ENCODE results near the gene ATP9B.

ATP9B gene

DNA sequence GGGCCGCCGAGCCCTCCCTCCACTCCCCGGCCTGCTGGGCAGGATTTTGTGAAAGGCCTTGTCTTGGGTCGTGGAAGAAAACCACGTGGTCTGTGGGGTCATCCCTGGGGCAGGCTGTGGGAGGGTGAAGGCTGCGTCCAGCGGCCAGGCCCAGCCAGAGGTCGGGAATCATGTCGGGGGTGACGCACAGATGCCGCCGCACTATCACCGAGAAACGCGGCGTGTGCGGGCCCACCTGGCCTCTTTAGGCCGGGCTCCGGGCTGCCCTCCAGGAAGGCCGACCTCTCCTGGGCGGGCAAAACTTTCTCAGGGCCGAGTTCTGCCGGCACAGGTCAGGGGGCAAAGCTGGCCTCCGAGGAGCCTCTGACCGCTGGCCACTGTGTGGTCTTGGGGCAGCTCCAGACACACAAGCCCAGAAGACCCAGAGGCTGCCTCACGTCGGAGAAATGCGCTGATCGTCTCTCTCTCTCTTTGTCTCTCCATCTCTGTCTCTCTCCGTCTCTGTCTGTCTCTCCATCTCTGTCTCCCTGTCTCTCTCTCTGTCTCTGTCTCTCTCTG is 354.9 kb downstream of the ATP9B start:
- TF ChIP-seq, protein P1, sequence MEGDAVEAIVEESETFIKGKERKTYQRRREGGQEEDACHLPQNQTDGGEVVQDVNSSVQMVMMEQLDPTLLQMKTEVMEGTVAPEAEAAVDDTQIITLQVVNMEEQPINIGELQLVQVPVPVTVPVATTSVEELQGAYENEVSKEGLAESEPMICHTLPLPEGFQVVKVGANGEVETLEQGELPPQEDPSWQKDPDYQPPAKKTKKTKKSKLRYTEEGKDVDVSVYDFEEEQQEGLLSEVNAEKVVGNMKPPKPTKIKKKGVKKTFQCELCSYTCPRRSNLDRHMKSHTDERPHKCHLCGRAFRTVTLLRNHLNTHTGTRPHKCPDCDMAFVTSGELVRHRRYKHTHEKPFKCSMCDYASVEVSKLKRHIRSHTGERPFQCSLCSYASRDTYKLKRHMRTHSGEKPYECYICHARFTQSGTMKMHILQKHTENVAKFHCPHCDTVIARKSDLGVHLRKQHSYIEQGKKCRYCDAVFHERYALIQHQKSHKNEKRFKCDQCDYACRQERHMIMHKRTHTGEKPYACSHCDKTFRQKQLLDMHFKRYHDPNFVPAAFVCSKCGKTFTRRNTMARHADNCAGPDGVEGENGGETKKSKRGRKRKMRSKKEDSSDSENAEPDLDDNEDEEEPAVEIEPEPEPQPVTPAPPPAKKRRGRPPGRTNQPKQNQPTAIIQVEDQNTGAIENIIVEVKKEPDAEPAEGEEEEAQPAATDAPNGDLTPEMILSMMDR (IDR thresholded peaks at IDR 0.05; ENCODE audit: extremely low read depth, insufficient read depth, missing control alignments): no peak
- in situ Hi-C loops (cut with MboI; ENCODE audit: low pct_unique_long_range_greater_than_20kb, low sequenced_read_pairs, unreplicated experiment): no loop called here
- DNase-seq (ENCODE audit: low spot score): no peak

DNA sequence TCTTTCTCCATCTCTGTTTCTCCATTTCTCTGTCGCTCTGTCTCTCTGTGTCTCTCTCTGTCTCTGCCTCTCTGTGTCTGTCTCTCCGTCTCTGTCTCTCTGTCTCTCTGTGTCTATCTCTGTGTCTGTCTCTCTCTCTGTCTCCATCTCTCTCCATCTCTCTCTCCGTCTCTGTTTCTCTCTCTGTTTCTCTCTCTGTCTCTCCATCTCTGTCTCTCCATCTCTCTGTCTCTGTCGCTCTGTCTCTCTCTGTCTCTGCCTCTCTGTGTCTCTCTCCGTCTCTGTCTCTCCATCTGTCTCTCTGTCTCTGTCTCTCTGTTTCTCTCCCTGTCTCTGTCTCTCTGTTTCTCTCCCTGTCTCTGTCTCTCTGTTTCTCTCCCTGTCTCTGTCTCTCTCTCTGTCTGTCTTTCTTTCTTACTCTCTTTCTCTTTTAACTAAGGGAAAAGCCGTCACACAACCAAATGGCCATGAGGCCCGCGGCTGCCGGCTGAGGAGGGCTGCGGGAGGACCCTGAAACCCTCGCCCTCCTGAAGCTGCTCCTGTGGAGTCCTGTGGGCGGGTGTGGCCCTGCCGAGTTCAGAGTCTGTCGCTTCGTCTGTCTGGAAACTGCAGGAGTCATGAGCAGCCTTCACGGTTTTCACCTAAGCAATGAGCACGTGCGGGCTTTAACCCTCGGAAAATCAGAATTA is 355.8 kb downstream of the ATP9B start:
- in situ Hi-C loops (cut with MboI; ENCODE audit: low pct_unique_long_range_greater_than_20kb, low sequenced_read_pairs, unreplicated experiment): no loop called here
- TF ChIP-seq, protein P1 (IDR thresholded peaks at IDR 0.05; ENCODE audit: extremely low read depth, insufficient read depth, missing control alignments): no peak
- no peak for DNase-seq (ENCODE audit: low spot score)

DNA sequence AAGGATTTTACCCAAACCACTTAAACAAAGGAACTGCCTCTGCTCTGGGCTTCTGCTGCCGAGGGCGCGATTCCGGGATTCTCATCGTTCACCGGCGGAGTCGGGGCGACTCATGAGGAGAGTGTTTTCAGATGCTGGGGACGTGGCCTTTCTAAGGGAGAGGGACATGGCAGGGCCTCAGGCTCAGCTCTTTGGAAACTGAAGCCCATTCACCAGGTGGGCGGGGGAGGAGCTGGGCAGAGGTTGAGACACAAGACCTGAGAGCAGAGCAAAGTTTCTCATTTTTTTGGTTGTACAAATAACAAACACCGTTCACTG is 356.3 kb downstream of the ATP9B start:
- in situ Hi-C loops (cut with MboI; ENCODE audit: low pct_unique_long_range_greater_than_20kb, low sequenced_read_pairs, unreplicated experiment): no loop called here
- TF ChIP-seq, protein P1 (IDR thresholded peaks at IDR 0.05; ENCODE audit: extremely low read depth, insufficient read depth, missing control alignments): no peak
- no peak for DNase-seq (ENCODE audit: low spot score)

DNA sequence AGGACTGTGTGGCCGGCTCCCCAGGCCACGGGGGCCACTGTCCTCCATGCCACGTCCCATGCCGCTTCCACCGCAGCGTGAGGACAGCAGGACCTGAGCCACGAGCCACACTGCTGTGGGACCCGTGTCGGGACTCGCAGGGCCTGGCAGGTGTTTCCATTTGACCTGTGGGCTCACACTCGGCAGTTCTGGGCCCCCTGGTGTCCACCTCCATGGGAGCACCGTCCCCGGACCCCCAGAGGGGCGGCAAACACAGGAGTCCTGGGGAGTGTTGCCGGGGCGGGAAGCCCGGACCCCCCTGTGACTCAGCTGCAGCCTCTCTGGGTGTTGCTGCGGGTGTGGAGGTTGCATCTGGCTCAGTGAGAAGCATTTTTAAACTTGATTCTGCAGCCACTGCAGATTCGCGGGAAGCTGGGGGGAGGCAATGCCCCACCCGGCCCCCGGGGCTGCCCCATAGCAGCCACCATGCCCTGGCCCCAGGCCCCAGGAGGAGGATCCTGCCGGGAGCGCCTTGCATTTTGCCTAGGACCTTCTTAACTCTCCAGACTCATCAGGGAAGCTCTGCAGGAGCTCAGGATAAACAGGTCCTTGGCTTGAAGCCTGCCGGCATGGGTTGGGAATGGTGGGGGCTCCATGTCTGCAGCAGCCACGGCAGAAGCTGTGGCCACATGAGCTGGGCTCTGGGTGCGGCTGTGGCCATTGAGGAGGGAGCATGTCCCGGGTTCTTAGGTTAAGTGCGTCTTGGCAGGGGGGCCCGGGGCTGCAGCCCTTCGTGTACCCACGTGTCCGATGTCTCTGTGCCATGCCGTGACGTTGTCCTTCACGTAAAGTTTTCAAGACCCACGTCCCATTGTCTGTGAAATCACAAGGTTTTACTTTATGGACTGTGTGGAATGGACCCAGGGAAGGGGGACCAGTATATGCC is 357.4 kb downstream of the ATP9B start:
- TF ChIP-seq, protein P1 (IDR thresholded peaks at IDR 0.05; ENCODE audit: extremely low read depth, insufficient read depth, missing control alignments): no peak
- in situ Hi-C loops (cut with MboI; ENCODE audit: low pct_unique_long_range_greater_than_20kb, low sequenced_read_pairs, unreplicated experiment): no loop called here
- no peak for DNase-seq (ENCODE audit: low spot score)

DNA sequence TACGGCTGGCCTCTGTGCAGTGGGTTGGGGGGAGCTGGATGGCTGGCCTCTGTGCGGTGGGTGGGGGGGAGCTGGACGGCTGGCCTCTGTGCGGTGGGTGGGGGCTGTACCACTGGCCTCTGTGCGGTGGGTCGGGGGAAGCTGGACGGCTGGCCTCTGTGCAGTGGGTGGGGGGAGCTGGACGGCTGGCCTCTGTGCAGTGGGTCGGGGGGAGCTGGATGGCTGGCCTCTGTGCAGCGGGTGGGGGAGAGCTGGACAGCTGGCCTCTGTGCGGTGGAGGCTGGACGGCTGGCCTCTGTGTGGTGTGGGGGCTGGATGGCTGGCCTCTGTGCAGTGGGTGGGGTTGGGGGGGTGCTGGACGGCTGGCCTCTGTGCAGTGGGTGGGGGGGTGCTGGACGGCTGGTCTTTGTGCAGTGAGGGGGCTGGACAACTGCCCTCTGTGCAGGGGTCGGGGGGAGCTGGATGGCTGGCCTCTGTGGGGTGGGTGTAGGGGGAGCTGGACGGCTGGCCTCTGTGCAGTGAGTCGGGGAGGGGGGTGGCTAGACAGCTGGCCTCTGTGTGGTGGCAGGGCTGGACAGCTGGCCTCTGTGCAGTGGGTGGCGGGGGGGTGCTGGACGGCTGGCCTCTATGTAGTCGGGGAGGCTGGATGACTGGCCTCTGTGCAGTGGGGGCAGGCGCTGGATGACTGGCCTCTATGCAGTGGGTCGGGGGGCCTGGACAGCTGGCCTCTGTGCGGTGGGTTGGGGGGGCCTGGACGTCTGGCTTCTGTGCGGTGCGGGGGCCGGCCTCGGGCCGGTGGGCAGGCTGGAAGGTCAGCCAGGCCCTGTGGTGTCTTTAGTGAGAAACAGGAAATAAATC is 358.4 kb downstream of the ATP9B start:
- TF ChIP-seq, protein P1 (IDR thresholded peaks at IDR 0.05; ENCODE audit: extremely low read depth, insufficient read depth, missing control alignments): no peak
- in situ Hi-C loops (cut with MboI; ENCODE audit: low pct_unique_long_range_greater_than_20kb, low sequenced_read_pairs, unreplicated experiment): no loop called here
- no peak for DNase-seq (ENCODE audit: low spot score)

Measured in GM13977 (cell line).